GM12878 (cell line): Measurements from ENCODE around the gene PTBP1. TPM values are rescaled to one million over a fixed set of nuclear protein-coding genes. Genes with fewer than 3 reads are reported as not detected.

Experiments used
- ATAC-seq: fragments of 200-7000 bp; cut with Tn5 transposase; 3 replicates; pipeline ENCODE4 v1.9.1; 2020; ENCODE audit warnings: mild to moderate bottlenecking, moderate library complexity
- BruUV-seq: library from RNA; stranded (reverse); fragments of 400-500 nt; replicated peaks from 2 replicates; lab custom pipeline; 2021; lab: Mats Ljungman, UMichigan
- CTCF ChIA-PET: fragments of 300-600 bp; sonication (Branson Sonifier 250); formaldehyde crosslinking; extraction: SDS; loops from one replicate; lab custom pipeline; 2021; ENCODE audit warnings: inconsistent platforms; lab: Yijun Ruan, JAX
- POLR2A ChIA-PET: fragments of 350-600 bp; formaldehyde crosslinking; extraction: SDS; loops from one replicate; lab custom pipeline; 2021; ENCODE audit warnings: inconsistent platforms; lab: Charles Lee
- RAD21 ChIA-PET: fragments of 300-600 bp; sonication (Branson Sonifier 250); formaldehyde crosslinking; loops from one replicate; lab custom pipeline; 2023; ENCODE audit warnings: antibody characterized with exemption; ENCODE audit not compliant: unreplicated experiment; lab: Charles Lee
- SMC1A ChIA-PET: fragments of 300-600 bp; sonication (Branson Sonifier 250); formaldehyde crosslinking; loops from one replicate; lab custom pipeline; 2023; ENCODE audit not compliant: unreplicated experiment, uncharacterized antibody; lab: Charles Lee
- DNase-seq: peaks from one replicate; pipeline ENCODE4 v3.0.0-alpha.2; 2011; ENCODE audit warnings: low read depth, low spot score
- FAIRE-seq: peaks from 3 replicates; lab custom pipeline; 2011; peaks lifted over from hg19 to GRCh38; lab: Jason Lieb, UNC
- H2AFZ ChIP-seq: 2 replicates; pipeline ENCODE4 v1.6.0; 2011; ENCODE audit warnings: low read depth, low read length, control low read depth; ENCODE audit not compliant: control insufficient read depth
- H3K27ac ChIP-seq: 2 replicates; pipeline ENCODE4 v1.5.1; 2011; ENCODE audit warnings: control low read depth; ENCODE audit not compliant: control insufficient read depth, insufficient read depth
- H3K27me3 ChIP-seq, 2 experiments: replicated peaks in 1 of 2; 2 replicates each; pipeline versions ENCODE4 v1.6.0 to v1.6.1; 2011; ENCODE audit warnings: low read length in 1 of 2; ENCODE audit not compliant: control insufficient read depth in 2 of 2, insufficient read depth in 2 of 2
- H3K36me3 ChIP-seq, 2 experiments: 2 replicates each; pipeline ENCODE4 v1.5.1; 2011; ENCODE audit warnings: low read length in 1 of 2; ENCODE audit not compliant: control insufficient read depth in 2 of 2, insufficient read depth in 2 of 2
- H3K4me1 ChIP-seq: 2 replicates; pipeline ENCODE4 v1.6.1; 2011; ENCODE audit warnings: mild to moderate bottlenecking, low read length, moderate library complexity, mixed read lengths; ENCODE audit not compliant: control insufficient read depth, insufficient read depth
- H3K4me2 ChIP-seq: 2 replicates; pipeline ENCODE4 v1.6.0; 2011; ENCODE audit warnings: control low read depth; ENCODE audit not compliant: control insufficient read depth, insufficient read depth
- H3K4me3 ChIP-seq: fragments of 200-600 bp; sonication (generic); 2 replicates; pipeline ENCODE4 v1.5.1; 2016
- H3K79me2 ChIP-seq: 2 replicates; pipeline ENCODE4 v1.6.0; 2011; ENCODE audit warnings: low read length; ENCODE audit not compliant: control insufficient read depth, insufficient read depth
- H3K9ac ChIP-seq: 2 replicates; pipeline ENCODE4 v1.8.0; 2011; ENCODE audit warnings: low read length, control low read depth, mixed read lengths; ENCODE audit not compliant: control insufficient read depth, insufficient read depth
- H3K9me3 ChIP-seq: replicated peaks from 3 replicates; pipeline ENCODE4 v1.5.1; 2011; ENCODE audit warnings: mild to moderate bottlenecking, low read length; ENCODE audit not compliant: control insufficient read depth, insufficient read depth
- H4K20me1 ChIP-seq: 2 replicates; pipeline ENCODE4 v1.6.0; 2011; ENCODE audit not compliant: control insufficient read depth, insufficient read depth
- CEBPB ChIP-seq, 2 experiments: fragments of 150-350 bp in 1 of 2; IDR thresholded peaks; 2 replicates each; pipeline ENCODE4 v1.6.1; 2012 to 2014; ENCODE audit warnings: low read depth in 2 of 2, low read length in 2 of 2, borderline replicate concordance in 1 of 2, inconsistent platforms in 1 of 2
- CHD2 ChIP-seq: IDR thresholded peaks from 2 replicates; pipeline ENCODE4 v1.6.1; 2011; ENCODE audit warnings: low read depth, low read length, improper control_type of control experiment, borderline replicate concordance
- CREB1 ChIP-seq: IDR thresholded peaks from 2 replicates; pipeline ENCODE4 v1.6.1; 2012; ENCODE audit warnings: low read depth, mild to moderate bottlenecking, inconsistent platforms
- EED ChIP-seq: sonication (generic); IDR thresholded peaks from 2 replicates; pipeline ENCODE4 v1.6.1; 2016; ENCODE audit warnings: antibody characterized with exemption, low read depth
- KLF5 ChIP-seq: fragments of 450-650 bp; IDR thresholded peaks from 2 replicates; pipeline ENCODE4 v1.6.1; 2014; ENCODE audit warnings: mild to moderate bottlenecking; ENCODE audit not compliant: partially characterized antibody
- MYC ChIP-seq: IDR thresholded peaks from 2 replicates; pipeline ENCODE4 v1.6.1; 2011; ENCODE audit warnings: mild to moderate bottlenecking, low read length, moderate library complexity, inconsistent platforms; ENCODE audit not compliant: insufficient read depth, insufficient replicate concordance, insufficient read length, severe bottlenecking
- NFXL1 ChIP-seq: fragments of 450-650 bp; IDR thresholded peaks from 2 replicates; pipeline ENCODE4 v1.6.1; 2017; ENCODE audit warnings: antibody characterized with exemption, mild to moderate bottlenecking, borderline replicate concordance
- NFYA ChIP-seq: IDR thresholded peaks from 2 replicates; pipeline ENCODE4 v1.6.1; 2011; ENCODE audit warnings: low read depth, mild to moderate bottlenecking, low read length, improper control_type of control experiment, borderline replicate concordance
- NR2C1 ChIP-seq: fragments of 450-650 bp; IDR thresholded peaks from 2 replicates; pipeline ENCODE4 v1.6.1; 2017; ENCODE audit warnings: antibody characterized with exemption, mild to moderate bottlenecking, moderate library complexity
- PBX3 ChIP-seq: IDR thresholded peaks from 2 replicates; pipeline ENCODE4 v1.6.1; 2011; ENCODE audit warnings: mild to moderate bottlenecking, low read depth, low read length, moderate library complexity; ENCODE audit not compliant: insufficient replicate concordance
- RB1 ChIP-seq: fragments of 450-650 bp; formaldehyde crosslinking; IDR thresholded peaks from 2 replicates; pipeline ENCODE4 v1.6.1; 2017; ENCODE audit warnings: mild to moderate bottlenecking, borderline replicate concordance
- SP1 ChIP-seq: IDR thresholded peaks from one replicate; pipeline ENCODE4 v1.6.1; 2011; ENCODE audit warnings: low read depth, low read length
- STAT3 ChIP-seq: IDR thresholded peaks from 2 replicates; pipeline ENCODE4 v1.6.1; 2011; ENCODE audit warnings: low read depth, low read length, improper control_type of control experiment
- TARDBP ChIP-seq: IDR thresholded peaks from 2 replicates; pipeline ENCODE4 v1.6.1; 2016; ENCODE audit warnings: borderline replicate concordance
- TCF12 ChIP-seq: IDR thresholded peaks from 2 replicates; pipeline ENCODE4 v1.6.1; 2011; ENCODE audit warnings: low read depth, mild to moderate bottlenecking, low read length
- YY1 ChIP-seq: IDR thresholded peaks from 2 replicates; pipeline ENCODE4 v1.6.1; 2011; ENCODE audit warnings: low read depth, mild to moderate bottlenecking, low read length
- ZBED1 ChIP-seq: IDR thresholded peaks from 2 replicates; pipeline ENCODE4 v1.6.1; 2016; ENCODE audit warnings: borderline replicate concordance
- ZNF24 ChIP-seq: fragments of 450-650 bp; IDR thresholded peaks from 2 replicates; pipeline ENCODE4 v1.6.1; 2017; ENCODE audit warnings: antibody characterized with exemption, mild to moderate bottlenecking
- ZNF687 ChIP-seq: fragments of 450-650 bp; IDR thresholded peaks from 2 replicates; pipeline ENCODE4 v1.6.1; 2017; ENCODE audit warnings: mild to moderate bottlenecking, moderate library complexity
- WGBS: methylation state at CpG from one replicate; pipeline ENCODE4 v1.1.6; 2016; ENCODE audit warnings: low lambda C conversion rate; ENCODE audit not compliant: insufficient replicate concordance, insufficient coverage; ENCODE audit errors: missing lambda C conversion rate; 5-methylcytosine and 5-hydroxymethylcytosine counted together
- in situ Hi-C: fragments of 300-500 bp; cut with MboI; formaldehyde crosslinking; loops from 9 replicates; pipeline ENCODE4 v1.14.3; 2018; ENCODE audit warnings: mixed read lengths
- intact Hi-C: fragments of 100-400 bp; cut with micrococcal nuclease; formaldehyde crosslinking; loops from one replicate; pipeline ENCODE4 v1.14.2; 2022; ENCODE audit not compliant: unreplicated experiment
- polyA plus RNA-seq, 11 experiments: library from polyadenylated mRNA; depleted of rRNA in 4 of 11; unstranded in 6 of 11; stranded (reverse) in 5 of 11; fragments of >200 nt; fragmentation: Nextera tagmentation in 4 of 11; fragmentation: Illumina TruSeq in 1 of 11; extraction: Ambion mirVana in 4 of 11; extraction: Trizol in 1 of 11; gene quantifications; 1 replicate in 1 of 11; 2 replicates in 10 of 11; pipeline versions ENCODE4 v1.2.1 to v1.2.3, GENCODE V29; 2011 to 2016; ENCODE audit warnings: inconsistent platforms in 2 of 11, missing spikeins in 2 of 11, low read depth in 1 of 11
- total RNA-seq, 4 experiments: library from RNA; depleted of rRNA in 3 of 4; stranded (reverse); fragments of >200 nt in 3 of 4; fragmentation: Illumina TruSeq in 1 of 4; extraction: Trizol in 1 of 4; gene quantifications; 2 replicates each; pipeline versions ENCODE4 v1.2.1 to v1.2.3, GENCODE V29; 2013 to 2021

Gene PTBP1
- total and polyA plus RNA-seq, 10 of the 15 experiments (the other 5 are each of a cell fraction or from before 2014, with no cell fraction given): 13.1 to 532 (median 217) TPM

GRCh38 chr19:784541-784940, 12.7 kb upstream of the PTBP1 start:
- Histone ChIP-seq H3K4me1 (no peaks in the 10 kb centered on the region), H3K27me3 (no peaks in the 10 kb centered on the region; a peak in 1 of 4 replicates), H3K9ac (no peak overlapping the region), H3K4me2 (no peak overlapping the region), H3K79me2 (no peaks in the 10 kb centered on the region), H3K4me3 (no peak overlapping the region), H4K20me1 (no peaks in the 10 kb centered on the region), H2AFZ (no peak overlapping the region), H3K27ac (no peak overlapping the region), H3K36me3 (no peaks in the 10 kb centered on the region), H3K9me3 (no peaks in the 10 kb centered on the region)
- ChIA-PET CTCF (interaction anchor here (0.8 kb wide), 1 partner anchor 14 kb away, joined by 4 read pairs; no protein-coding TSS in a partner anchor), SMC1A (no interaction called here), RAD21 (no interaction called here), POLR2A (no interaction called here)
- intact Hi-C loops: no loop called here
- FAIRE-seq: no peak
- no peak for ATAC-seq
- in situ Hi-C loops: no loop called here
- WGBS: 51% methylated on average over 13 of the region's 13 CpGs
- DNase-seq: no peak
- no TSS peak for BruUV-seq
- TF ChIP-seq CREB1 (no peak), TARDBP (no peak), EED (no peak), ZNF24 (no peak), MYC (no peak), PBX3 (no peak), NFYA (no peak), TCF12 (no peak), CEBPB (IDR thresholded peaks at IDR 0.05; ENCODE audit: borderline replicate concordance in 1 of 2, low read depth in 2 of 2, low read length in 2 of 2) (no peak), NR2C1 (no peak), SP1 (no peak), ZBED1 (no peak), YY1 (no peak), KLF5 (no peak), CHD2 (no peak), STAT3 (no peak), ZNF687 (no peak), RB1 (no peak), NFXL1 (no peak)
